MM.1S (cell line): Measurements from ENCODE around the gene S1PR2.

ENCODE experiments used
- DNase-seq: peaks from one replicate; pipeline ENCODE4 v3.0.0-alpha.2; 2015
- H2AFZ ChIP-seq: fragments of 300-600 bp; sonication (generic); 2 replicates; pipeline ENCODE4 v1.6.0; 2016; ENCODE audit warnings: antibody characterized with exemption, low read length
- H3F3A ChIP-seq: fragments of 300-600 bp; sonication (generic); 2 replicates; pipeline ENCODE4 v1.6.1; 2016; ENCODE audit warnings: mild to moderate bottlenecking, antibody characterized with exemption, low read length, moderate library complexity, mixed read lengths; ENCODE audit not compliant: insufficient read depth
- H3K27ac ChIP-seq: fragments of 300-600 bp; sonication (generic); 2 replicates; pipeline ENCODE4 v1.5.1; 2016; ENCODE audit warnings: mild to moderate bottlenecking, low read length
- H3K27me3 ChIP-seq: fragments of 300-600 bp; sonication (generic); replicated peaks from 2 replicates; pipeline ENCODE4 v1.6.0; 2016; ENCODE audit warnings: low read length; ENCODE audit not compliant: insufficient read depth
- H3K36me3 ChIP-seq: fragments of 300-600 bp; sonication (generic); replicated peaks from 2 replicates; pipeline ENCODE4 v1.6.1; 2016; ENCODE audit warnings: mild to moderate bottlenecking, low read length, mixed read lengths; ENCODE audit not compliant: insufficient read depth
- H3K4me1 ChIP-seq: fragments of 300-600 bp; sonication (generic); 2 replicates; pipeline ENCODE4 v1.6.1; 2016; ENCODE audit warnings: low read length, mixed read lengths
- H3K4me2 ChIP-seq: fragments of 300-600 bp; sonication (generic); 2 replicates; pipeline ENCODE4 v1.6.0; 2016; ENCODE audit warnings: low read depth, low read length
- H3K4me3 ChIP-seq: fragments of 300-600 bp; sonication (generic); 2 replicates; pipeline ENCODE4 v1.5.1; 2016; ENCODE audit warnings: low read length, mixed read lengths
- H3K79me2 ChIP-seq: fragments of 300-600 bp; sonication (generic); 2 replicates; pipeline ENCODE4 v1.6.1; 2016; ENCODE audit warnings: mixed run types, low read length, mixed read lengths
- H3K9ac ChIP-seq: fragments of 300-600 bp; sonication (generic); 2 replicates; pipeline ENCODE4 v1.6.1; 2016; ENCODE audit warnings: low read length, mixed read lengths
- H3K9me2 ChIP-seq: fragments of 300-600 bp; sonication (generic); replicated peaks from 2 replicates; pipeline ENCODE4 v1.6.1; 2016; ENCODE audit warnings: mild to moderate bottlenecking, low read length, mixed read lengths; ENCODE audit not compliant: insufficient read depth
- H3K9me3 ChIP-seq: fragments of 300-600 bp; sonication (generic); replicated peaks from 2 replicates; pipeline ENCODE4 v1.6.1; 2016; ENCODE audit warnings: mild to moderate bottlenecking, low read length, mixed read lengths; ENCODE audit not compliant: insufficient read depth
- H4K20me1 ChIP-seq: fragments of 300-600 bp; sonication (generic); 2 replicates; pipeline ENCODE4 v1.6.1; 2016; ENCODE audit warnings: mild to moderate bottlenecking, low read length, moderate library complexity, mixed read lengths; ENCODE audit not compliant: insufficient read depth
- CTCF ChIP-seq: fragments of 300-600 bp; sonication (generic); IDR thresholded peaks from 2 replicates; pipeline ENCODE4 v1.5.1; 2016; ENCODE audit warnings: antibody characterized with exemption, low read length, mixed read lengths
- EZH2 ChIP-seq: fragments of 300-600 bp; sonication (generic); optimal IDR thresholded peaks from 2 replicates; pipeline ENCODE3; 2017; ENCODE audit warnings: low read depth, mild to moderate bottlenecking, antibody characterized with exemption, low read length, mixed read lengths
- EZH2phosphoT487 ChIP-seq: fragments of 300-600 bp; sonication (generic); IDR thresholded peaks from 2 replicates; pipeline ENCODE4 v1.6.1; 2018; ENCODE audit warnings: antibody characterized with exemption, low read length

Gene S1PR2

DNA sequence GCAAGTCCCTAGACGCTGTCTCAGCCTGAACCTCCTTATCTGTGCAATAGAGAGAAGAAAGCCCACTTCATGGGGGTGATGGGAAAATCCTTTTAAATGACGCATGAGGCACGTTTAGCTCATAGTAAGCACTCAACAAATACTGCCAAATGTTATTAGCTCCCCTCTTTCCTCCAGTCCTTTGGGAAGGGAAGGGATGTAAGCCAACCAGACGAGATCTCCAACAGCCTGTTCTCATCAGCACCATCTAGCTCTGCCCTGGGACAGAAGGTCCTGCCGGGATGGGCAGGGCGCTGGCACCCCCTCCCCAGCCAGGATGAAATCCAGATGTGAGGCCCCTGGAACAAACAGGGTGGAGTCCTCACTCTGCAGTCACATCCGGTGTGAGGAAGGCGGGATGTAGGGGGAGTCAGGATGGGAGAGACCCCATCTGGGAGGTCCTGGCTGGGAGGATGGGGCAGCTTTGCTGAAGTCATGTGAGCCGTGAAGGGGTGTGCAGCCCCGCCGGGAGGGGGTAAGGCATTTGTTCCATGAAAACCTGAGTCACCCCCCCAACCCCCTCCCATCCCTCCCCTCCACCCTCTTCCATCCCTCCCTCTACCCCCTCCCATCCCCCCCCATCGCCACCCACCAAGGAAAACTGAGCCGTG is 4.6 kb downstream of the S1PR2 start:
- Histone ChIP-seq H3K9ac (no peak overlapping the region), H2AFZ (no peak overlapping the region), H3K27ac (no peak overlapping the region), H3K79me2 (peaks cover 74% of the 10 kb centered on the region), H3K4me1 (peaks cover 46% of the 10 kb centered on the region), H3K4me2 (no peak overlapping the region), H4K20me1 (no peaks in the 10 kb centered on the region), H3K9me3 (no peaks in the 10 kb centered on the region), H3K27me3 (no peaks in the 10 kb centered on the region), H3K4me3 (no peak overlapping the region), H3F3A (peaks cover 31% of the 10 kb centered on the region), H3K9me2 (no peaks in the 10 kb centered on the region), H3K36me3 (no peaks in the 10 kb centered on the region)
- DNase-seq, result no peak
- TF ChIP-seq EZH2phosphoT487 (no peak), EZH2 (no peak), CTCF (no peak)

GRCh38 chr19:10226021-10226375 is 5.1 kb downstream of the S1PR2 start:
- Histone ChIP-seq H3K27me3 (no peaks in the 10 kb centered on the region), H3K36me3 (no peaks in the 10 kb centered on the region), H3K4me3 (no peak overlapping the region), H4K20me1 (no peaks in the 10 kb centered on the region), H3K9me2 (no peaks in the 10 kb centered on the region), H3K9me3 (no peaks in the 10 kb centered on the region), H2AFZ (no peak overlapping the region), H3K79me2 (peaks cover 77% of the 10 kb centered on the region), H3K27ac (no peak overlapping the region), H3F3A (peaks cover 35% of the 10 kb centered on the region), H3K4me1 (peaks cover 50% of the 10 kb centered on the region), H3K4me2 (no peak overlapping the region), H3K9ac (no peak overlapping the region)
- no peak for TF ChIP-seq EZH2
- TF ChIP-seq CTCF, result no peak
- no peak for TF ChIP-seq EZH2phosphoT487
- DNase-seq, result no peak

DNA sequence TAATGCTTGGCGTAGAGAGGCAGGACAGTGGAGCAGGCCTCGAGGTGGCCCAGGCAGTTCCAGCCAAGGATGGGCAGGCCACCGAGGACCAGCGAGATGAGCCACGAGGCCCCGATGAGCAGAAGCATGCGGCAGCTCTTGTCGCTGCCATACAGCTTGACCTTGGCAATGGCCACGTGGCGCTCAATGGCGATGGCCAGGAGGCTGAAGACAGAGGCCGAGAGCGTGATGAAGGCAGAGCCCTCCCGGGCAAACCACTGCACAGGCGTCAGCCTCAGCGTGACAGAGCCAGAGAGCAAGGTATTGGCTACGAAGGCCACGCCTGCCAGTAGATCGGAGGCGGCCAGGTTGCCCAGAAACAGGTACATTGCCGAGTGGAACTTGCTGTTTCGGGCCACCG is 6.8 kb downstream of the S1PR2 start:
- H3F3A ChIP-seq, result peaks cover 38% of the 10 kb centered on the region
- DNase-seq, result no peak
- H3K4me3 ChIP-seq, result no peak overlapping the region
- TF ChIP-seq CTCF (no peak), EZH2 (no peak), EZH2phosphoT487 (no peak)
- no peak overlapping the region for H2AFZ ChIP-seq
- no peaks in the 10 kb centered on the region for H3K9me3 ChIP-seq
- H3K27me3 ChIP-seq, result no peaks in the 10 kb centered on the region
- no peak overlapping the region for H3K9ac ChIP-seq
- peaks cover 69% of the 10 kb centered on the region for H3K79me2 ChIP-seq
- H3K4me1 ChIP-seq, result peaks cover 54% of the 10 kb centered on the region
- no peak overlapping the region for H3K27ac ChIP-seq
- H4K20me1 ChIP-seq, result no peaks in the 10 kb centered on the region
- H3K36me3 ChIP-seq, result no peaks in the 10 kb centered on the region
- no peaks in the 10 kb centered on the region for H3K9me2 ChIP-seq
- H3K4me2 ChIP-seq, result no peak overlapping the region
